Measurements from ENCODE around the gene SHC1. TPM values are rescaled to one million over a fixed set of nuclear protein-coding genes. Genes with fewer than 3 reads are reported as not detected.

The SHC1 gene
- total RNA-seq, 1 donor from 2014 or later: 68.0 TPM

- ATAC-seq: no peak
These were observed 14.0 kb downstream of the SHC1 start for GRCh38 chr1:154956544-154956941.

- ATAC-seq: peak; percentile 53
These were observed 14.6 kb downstream of the SHC1 start, which contains the start of gene PBXIP1 for GRCh38 chr1:154955718-154956543. TSS of gene PBXIP1 (minus strand) at chr1:154956099. CDS start at chr1:154953721, 2,378 bp downstream.

- ATAC-seq: peak; percentile 34
These were observed 15.4 kb downstream of the SHC1 start for GRCh38 chr1:154955039-154955717.

- no peak for ATAC-seq
These were observed 16.0 kb downstream of the SHC1 start for GRCh38 chr1:154954541-154954940.

- ATAC-seq: no peak
These were observed 16.9 kb downstream of the SHC1 start for GRCh38 chr1:154953611-154954038.

- no peak for ATAC-seq
These were observed 17.9 kb downstream of the SHC1 start for GRCh38 chr1:154952664-154953063.

GRCh38 chr1:154951901-154952657, 18.5 kb downstream of the SHC1 start:
- ATAC-seq: no peak

GRCh38 chr1:154948079-154948478, 22.5 kb downstream of the SHC1 start:
- ATAC-seq: no peak

- ATAC-seq: no peak
These were observed 24.3 kb downstream of the SHC1 start for GRCh38 chr1:154945962-154946850.

GRCh38 chr1:154945160-154945961, 25.2 kb downstream of the SHC1 start:
- ATAC-seq: no peak

GRCh38 chr1:154944401-154945159, 26.0 kb downstream of the SHC1 start:
- no peak for ATAC-seq

- no peak for ATAC-seq
These were observed 26.7 kb downstream of the SHC1 start for GRCh38 chr1:154943649-154944400.

- ATAC-seq: no peak
These were observed 29.1 kb downstream of the SHC1 start for GRCh38 chr1:154941333-154942013.

- no peak for ATAC-seq
These were observed 29.8 kb downstream of the SHC1 start for GRCh38 chr1:154940651-154941194.

- no peak for ATAC-seq
These were observed 30.4 kb downstream of the SHC1 start for GRCh38 chr1:154940213-154940560.

- ATAC-seq: peak; percentile 74
These were observed 31.7 kb downstream of the SHC1 start for GRCh38 chr1:154938604-154939399.

GRCh38 chr1:154937988-154938386, 32.6 kb downstream of the SHC1 start:
- ATAC-seq: no peak

Measured in esophagus mucosa (tissue), 1 donor.